Lower lobe of right lung (tissue), 2 donors: ENCODE results near the gene TMEM235. TPM values are rescaled to one million over a fixed set of nuclear protein-coding genes. Genes with fewer than 3 reads are reported as not detected.
"Not testable (repeated sequence)": the region's sequence is repeated elsewhere in the genome, so short reads cannot be mapped to it uniquely, and the experiment has no call there.

Experiments
- ATAC-seq, 2 donors: fragments of 200-7000 bp; cut with Tn5 transposase; one replicate each; pipeline ENCODE4 v1.9.1; 2020 to 2022; ENCODE audit warnings: mild to moderate bottlenecking in 2 of 2, moderate library complexity in 2 of 2
- DNase-seq: peaks from one replicate; pipeline ENCODE4 v3.0.0-alpha.2; 2020
- H3K27ac ChIP-seq: fragments of 200-600 bp; one replicate; pipeline ENCODE4 v1.8.0; 2022
- H3K27me3 ChIP-seq: fragments of 200-600 bp; one replicate; pipeline ENCODE4 v1.8.0; 2022; ENCODE audit warnings: low read depth
- H3K36me3 ChIP-seq: fragments of 200-600 bp; one replicate; pipeline ENCODE4 v1.8.0; 2022; ENCODE audit warnings: mild to moderate bottlenecking
- H3K4me1 ChIP-seq: fragments of 200-600 bp; one replicate; pipeline ENCODE4 v1.8.0; 2022
- H3K4me3 ChIP-seq: fragments of 200-600 bp; one replicate; pipeline ENCODE4 v1.8.0; 2022; ENCODE audit warnings: mild to moderate bottlenecking
- H3K9me3 ChIP-seq: fragments of 200-600 bp; one replicate; pipeline ENCODE4 v1.8.0; 2022
- CTCF ChIP-seq: fragments of 200-600 bp; IDR thresholded peaks from one replicate; pipeline ENCODE4 v1.8.0; 2022; ENCODE audit warnings: antibody characterized with exemption, mild to moderate bottlenecking
- intact Hi-C: fragments of 100-400 bp; cut with DNase I; formaldehyde crosslinking; loops from one replicate; pipeline ENCODE4 v1.11.0; 2022
- total RNA-seq: library from RNA; stranded (reverse); fragmentation: NEBNext Ultra II Directional; extraction: Animal tissue kit (Norgen Biotek cat#: 25700); gene quantifications from one replicate; pipeline ENCODE4 v1.2.1, GENCODE V29; 2021
- donor health status: DM: no; HTN: yes; CAD: no; lungs with severe emphysema.

TMEM235 gene
- total RNA-seq, 1 donor from 2014 or later = not detected

DNA sequence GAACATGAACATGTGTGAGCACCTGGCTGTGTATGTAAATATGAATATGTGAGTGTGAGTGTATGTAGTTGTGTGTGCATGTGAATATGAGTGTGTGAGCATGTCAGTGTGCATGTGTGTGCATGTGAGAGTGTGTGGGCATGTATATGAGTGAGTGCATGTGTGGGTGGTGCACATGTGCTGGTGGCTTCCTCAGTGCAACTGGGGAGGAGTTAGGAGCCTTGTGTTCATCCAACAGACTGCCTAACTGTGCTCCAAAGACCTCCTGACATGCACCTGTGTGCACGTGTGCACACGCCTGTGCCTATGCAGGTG, 1.4 kb downstream of the TMEM235 start:
- intact Hi-C loops = no loop called here
- no peak for DNase-seq
- H3K27me3 ChIP-seq = peaks cover 33% of the 10 kb centered on the region

GRCh38 chr17:78233678-78234077, 2.2 kb downstream of the TMEM235 start:
- H3K4me1 ChIP-seq = peaks cover 7% of the 10 kb centered on the region
- peaks cover 33% of the 10 kb centered on the region for H3K27me3 ChIP-seq
- no peak for TF ChIP-seq CTCF
- DNase-seq (no peak), ATAC-seq (no peak)
- no peaks in the 10 kb centered on the region for H3K36me3 ChIP-seq
- H3K9me3 ChIP-seq = no peaks in the 10 kb centered on the region
- intact Hi-C loops = no loop called here
- no peak overlapping the region for H3K27ac ChIP-seq
- H3K4me3 ChIP-seq = no peak overlapping the region

More for the DNA sequence above, 1.4 kb downstream of the TMEM235 start:
- H3K4me1 ChIP-seq = peaks cover 7% of the 10 kb centered on the region
- no peak overlapping the region for H3K4me3 ChIP-seq
- no peaks in the 10 kb centered on the region for H3K9me3 ChIP-seq
- H3K36me3 ChIP-seq = no peaks in the 10 kb centered on the region
- no peak overlapping the region for H3K27ac ChIP-seq
- no peak for ATAC-seq
- no peak for TF ChIP-seq CTCF

- no peak for TF ChIP-seq CTCF
- H3K27me3 ChIP-seq = peaks cover 33% of the 10 kb centered on the region
- H3K4me1 ChIP-seq = peaks cover 7% of the 10 kb centered on the region
- no peak overlapping the region for H3K27ac ChIP-seq
- DNase-seq = no peak
- H3K4me3 ChIP-seq = no peak overlapping the region
- no peaks in the 10 kb centered on the region for H3K36me3 ChIP-seq
- intact Hi-C loops = no loop called here
- ATAC-seq = no peak
- no peaks in the 10 kb centered on the region for H3K9me3 ChIP-seq
Measured at GRCh38 chr17:78234261-78234865, 2.9 kb downstream of the TMEM235 start.

GRCh38 chr17:78235022-78235421, 3.6 kb downstream of the TMEM235 start:
- H3K36me3 ChIP-seq, H3K9me3 ChIP-seq, ATAC-seq, intact Hi-C loops, H3K4me1 ChIP-seq, H3K4me3 ChIP-seq, DNase-seq, H3K27ac ChIP-seq: not testable (repeated sequence)
- H3K27me3 ChIP-seq = peaks cover 33% of the 10 kb centered on the region

DNA sequence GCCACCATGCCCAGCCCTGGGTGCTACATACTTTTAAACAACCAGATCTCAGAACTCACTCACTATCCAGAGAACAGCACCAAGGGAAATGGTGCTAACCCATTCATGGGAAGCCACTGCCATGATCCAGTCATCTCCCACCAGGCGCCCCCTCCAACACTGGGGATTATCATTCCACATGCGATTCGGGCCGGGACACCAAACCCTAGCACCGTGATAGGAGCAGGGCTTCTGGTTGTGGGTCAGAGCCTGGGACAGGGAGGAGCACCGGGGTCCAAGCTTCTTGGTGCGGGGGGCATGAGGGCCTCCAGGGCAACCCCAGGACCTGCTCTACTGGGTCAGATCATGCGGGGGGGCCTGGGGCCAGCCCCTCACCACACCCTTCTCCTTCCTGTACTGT, 4.5 kb downstream of the TMEM235 start:
- intact Hi-C loops = no loop called here
- ATAC-seq = no peak
- H3K4me3 ChIP-seq = no peak overlapping the region

More for the DNA sequence above, 4.5 kb downstream of the TMEM235 start:
- TF ChIP-seq CTCF = no peak
- H3K27me3 ChIP-seq = peaks cover 27% of the 10 kb centered on the region
- no peaks in the 10 kb centered on the region for H3K36me3 ChIP-seq
- H3K4me1 ChIP-seq = peaks cover 7% of the 10 kb centered on the region
- H3K9me3 ChIP-seq = no peaks in the 10 kb centered on the region
- DNase-seq = no peak
- no peak overlapping the region for H3K27ac ChIP-seq
